ENCODE results near the gene ZPR1. TPM values are rescaled to one million over a fixed set of nuclear protein-coding genes. Genes with fewer than 3 reads are reported as not detected.

ZPR1 gene
- total RNA-seq, 1 donor from 2014 or later, result 33.4 TPM

GRCh38 chr11:116786966-116787365, 857 bp downstream of the ZPR1 start:
- Mint-ChIP-seq H3K9me3 (ENCODE audit: unreplicated experiment) (no peaks in the 10 kb centered on the region), H3K27me3 (ENCODE audit: unreplicated experiment) (peaks cover 8% of the 10 kb centered on the region), H3K4me3 (ENCODE audit: unreplicated experiment) (peak overlapping the region; percentile 98), H3K4me1 (ENCODE audit: unreplicated experiment) (peaks cover 11% of the 10 kb centered on the region), H3K27ac (ENCODE audit: unreplicated experiment) (peak overlapping the region; percentile 17), H3K36me3 (ENCODE audit: low read depth, unreplicated experiment) (peaks cover 23% of the 10 kb centered on the region)
- no peak for DNase-seq (ENCODE audit: low spot score)
- no peak for TF ChIP-seq CTCF (IDR thresholded peaks at IDR 0.05; ENCODE audit: unreplicated experiment)

- Mint-ChIP-seq H3K9me3 (ENCODE audit: unreplicated experiment) (no peaks in the 10 kb centered on the region), H3K27me3 (ENCODE audit: unreplicated experiment) (peaks cover 5% of the 10 kb centered on the region), H3K4me1 (ENCODE audit: unreplicated experiment) (peaks cover 11% of the 10 kb centered on the region), H3K36me3 (ENCODE audit: low read depth, unreplicated experiment) (peaks cover 26% of the 10 kb centered on the region), H3K27ac (ENCODE audit: unreplicated experiment) (no peak overlapping the region), H3K4me3 (ENCODE audit: unreplicated experiment) (peak overlapping the region; percentile 98)
- no peak for DNase-seq (ENCODE audit: low spot score)
- TF ChIP-seq CTCF (IDR thresholded peaks at IDR 0.05; ENCODE audit: unreplicated experiment), result no peak
Measured at GRCh38 chr11:116786326-116786725, 1.5 kb downstream of the ZPR1 start.

- H3K4me3 Mint-ChIP-seq (ENCODE audit: unreplicated experiment), result no peak overlapping the region
- no peaks in the 10 kb centered on the region for H3K9me3 Mint-ChIP-seq (ENCODE audit: unreplicated experiment)
- no peak for DNase-seq (ENCODE audit: low spot score)
- H3K27ac Mint-ChIP-seq (ENCODE audit: unreplicated experiment), result no peak overlapping the region
- TF ChIP-seq CTCF (IDR thresholded peaks at IDR 0.05; ENCODE audit: unreplicated experiment), result no peak
- peaks cover 3% of the 10 kb centered on the region for H3K27me3 Mint-ChIP-seq (ENCODE audit: unreplicated experiment)
- H3K4me1 Mint-ChIP-seq (ENCODE audit: unreplicated experiment), result peaks cover 6% of the 10 kb centered on the region
- peaks cover 43% of the 10 kb centered on the region for H3K36me3 Mint-ChIP-seq (ENCODE audit: low read depth, unreplicated experiment)
Measured at GRCh38 chr11:116782728-116783127, 5.1 kb downstream of the ZPR1 start.

GRCh38 chr11:116778556-116778955, 9.3 kb downstream of the ZPR1 start:
- H3K9me3 Mint-ChIP-seq (ENCODE audit: unreplicated experiment), result no peaks in the 10 kb centered on the region
- no peak overlapping the region for H3K27ac Mint-ChIP-seq (ENCODE audit: unreplicated experiment)

GRCh38 chr11:116777056-116777455, 10.8 kb downstream of the ZPR1 start:
- Mint-ChIP-seq H3K27me3 (ENCODE audit: unreplicated experiment) (peaks cover 5% of the 10 kb centered on the region), H3K27ac (ENCODE audit: unreplicated experiment) (no peak overlapping the region), H3K4me3 (ENCODE audit: unreplicated experiment) (peak overlapping the region; percentile 24), H3K9me3 (ENCODE audit: unreplicated experiment) (no peaks in the 10 kb centered on the region), H3K36me3 (ENCODE audit: low read depth, unreplicated experiment) (peaks cover 29% of the 10 kb centered on the region), H3K4me1 (ENCODE audit: unreplicated experiment) (peaks cover 7% of the 10 kb centered on the region)
- no peak for TF ChIP-seq CTCF (IDR thresholded peaks at IDR 0.05; ENCODE audit: unreplicated experiment)
- no peak for DNase-seq (ENCODE audit: low spot score)

More at GRCh38 chr11:116778556-116778955, 9.3 kb downstream of the ZPR1 start:
- peaks cover 32% of the 10 kb centered on the region for H3K36me3 Mint-ChIP-seq (ENCODE audit: low read depth, unreplicated experiment)
- peaks cover 2% of the 10 kb centered on the region for H3K4me1 Mint-ChIP-seq (ENCODE audit: unreplicated experiment)
- peaks cover 3% of the 10 kb centered on the region for H3K27me3 Mint-ChIP-seq (ENCODE audit: unreplicated experiment)
- no peak for TF ChIP-seq CTCF (IDR thresholded peaks at IDR 0.05; ENCODE audit: unreplicated experiment)
- DNase-seq (ENCODE audit: low spot score), result no peak
- no peak overlapping the region for H3K4me3 Mint-ChIP-seq (ENCODE audit: unreplicated experiment)

Data from endothelial cell (in vitro differentiated cells).